Rectal smooth muscle tissue (tissue), 1 donor: ENCODE measurements around the gene FANCM.
A peak's percentile ranks its signal among the peaks of the same experiment; 100 is the strongest.
"Not testable (repeated sequence)": the region's sequence is repeated elsewhere in the genome, so short reads cannot be mapped to it uniquely, and the experiment has no call there.

Source experiments
- H3K27ac ChIP-seq: one replicate; pipeline ENCODE4 v1.7.0; 2013; ENCODE audit warnings: low read depth, low read length, inconsistent platforms
- H3K27me3 ChIP-seq: one replicate; pipeline ENCODE4 v1.7.0; 2013; ENCODE audit warnings: low read length; ENCODE audit not compliant: control insufficient read depth, insufficient read depth
- H3K36me3 ChIP-seq: one replicate; pipeline ENCODE4 v1.7.0; 2013; ENCODE audit warnings: low read length; ENCODE audit not compliant: control insufficient read depth, insufficient read depth
- H3K4me1 ChIP-seq: one replicate; pipeline ENCODE4 v1.7.0; 2013; ENCODE audit warnings: low read length; ENCODE audit not compliant: control insufficient read depth, insufficient read depth
- H3K4me3 ChIP-seq: one replicate; pipeline ENCODE4 v1.7.0; 2013; ENCODE audit warnings: low read length
- H3K9ac ChIP-seq: one replicate; pipeline ENCODE4 v1.7.0; 2013; ENCODE audit warnings: low read length

FANCM gene

DNA sequence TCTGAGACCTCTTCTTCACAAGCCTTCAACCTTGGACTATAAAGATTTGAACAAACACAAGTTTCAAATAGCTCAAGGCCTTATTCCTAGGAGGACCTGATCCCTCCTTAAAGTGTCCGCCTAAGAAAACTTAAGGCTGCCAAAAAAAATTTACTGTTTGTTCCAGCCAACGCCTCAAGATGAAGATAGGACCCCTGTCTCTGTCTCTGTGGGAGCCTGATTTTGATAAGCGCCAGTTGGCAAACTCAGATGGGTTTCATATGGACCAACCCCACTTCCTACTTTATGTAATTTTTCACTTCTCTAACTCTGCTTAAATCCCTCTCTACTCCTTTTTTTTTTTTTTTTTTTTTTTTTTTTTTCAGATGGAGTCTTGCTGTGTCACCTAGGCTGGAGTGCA, 12.5 kb upstream of the FANCM start:
- Histone ChIP-seq H3K27me3 (no peaks in the 10 kb centered on the region), H3K27ac (no peak overlapping the region), H3K4me3 (no peak overlapping the region), H3K9ac (no peak overlapping the region), H3K4me1 (no peaks in the 10 kb centered on the region), H3K36me3 (peaks cover 10% of the 10 kb centered on the region)

DNA sequence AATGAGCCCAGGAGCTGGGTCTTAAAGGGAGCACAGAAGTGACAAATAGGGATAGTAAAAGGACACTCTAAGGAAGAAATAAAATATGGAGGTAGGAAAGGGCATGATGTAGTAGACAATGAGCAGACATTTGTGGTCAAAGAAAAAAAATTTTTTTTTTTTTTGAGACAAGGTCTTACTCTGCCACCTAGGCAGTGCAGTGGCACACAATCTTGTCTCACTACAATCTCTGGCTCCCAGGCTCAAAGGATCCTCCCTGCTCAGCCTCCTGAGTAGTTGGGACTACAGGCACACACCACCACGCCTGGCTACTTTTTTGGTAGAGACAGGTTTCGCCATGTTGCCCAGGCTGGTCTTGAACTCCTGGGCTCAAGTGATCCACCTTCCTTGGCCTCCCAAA, 10.0 kb upstream of the FANCM start:
- H3K27ac ChIP-seq, result no peak overlapping the region
- H3K36me3 ChIP-seq, result peaks cover 2% of the 10 kb centered on the region
- H3K4me1 ChIP-seq, result peaks cover under 1% of the 10 kb centered on the region
- H3K4me3 ChIP-seq, result no peak overlapping the region
- H3K27me3 ChIP-seq, result no peaks in the 10 kb centered on the region
- H3K9ac ChIP-seq, result no peak overlapping the region

DNA sequence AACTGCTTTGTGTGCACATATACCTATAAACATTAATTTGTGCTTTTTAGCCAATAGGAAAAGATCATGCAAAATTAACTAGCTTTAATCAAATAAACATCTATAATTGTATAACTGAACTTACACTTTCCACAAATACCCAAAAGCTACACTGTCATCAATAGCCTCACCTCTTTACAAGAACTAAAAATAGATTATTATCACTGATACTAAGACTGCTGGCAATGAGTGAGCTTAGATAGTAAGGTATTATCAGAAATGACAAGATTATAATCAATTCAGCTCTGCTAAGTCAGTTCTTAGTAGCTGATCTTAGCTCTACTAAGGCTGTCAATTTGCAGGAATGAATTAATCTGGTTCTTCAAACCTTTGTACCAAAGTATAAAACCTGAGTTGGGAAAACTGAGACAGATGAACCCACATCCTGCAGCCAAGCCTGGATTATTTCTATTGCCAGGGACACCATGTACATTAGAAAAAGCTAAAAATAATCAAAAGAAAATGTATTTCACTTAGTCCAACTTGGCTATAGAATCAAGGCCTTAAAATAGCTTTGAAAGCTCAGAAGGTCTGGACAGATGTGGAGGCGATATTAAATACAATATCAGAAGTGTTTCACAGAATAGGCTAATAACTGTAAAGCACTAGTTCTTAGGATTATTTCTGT, 6.6 kb upstream of the FANCM start:
- H3K4me3 ChIP-seq, result no peak overlapping the region
- H3K27me3 ChIP-seq, result no peaks in the 10 kb centered on the region
- H3K4me1 ChIP-seq, result peaks cover 5% of the 10 kb centered on the region
- H3K27ac ChIP-seq, result no peak overlapping the region
- H3K9ac ChIP-seq, result no peak overlapping the region
- H3K36me3 ChIP-seq, result peaks cover 2% of the 10 kb centered on the region

DNA sequence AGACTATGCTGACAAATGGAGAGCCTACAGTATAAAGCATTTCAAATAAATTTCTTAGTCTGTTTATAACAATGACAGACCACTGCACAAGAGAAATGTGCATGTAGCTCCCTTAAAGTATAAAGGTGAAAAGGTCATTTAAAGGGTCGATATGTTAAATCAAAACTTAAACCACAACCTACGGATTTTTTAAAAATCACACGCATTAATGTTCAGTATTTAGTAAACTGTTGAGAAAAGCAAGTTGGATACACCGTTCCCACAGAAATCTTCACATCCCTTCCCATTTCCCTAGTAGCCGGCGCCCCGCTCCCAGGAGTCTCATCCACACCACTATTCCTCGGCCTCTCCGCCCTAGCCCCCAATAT, 2.1 kb upstream of the FANCM start:
- H3K4me1 ChIP-seq, result peaks cover 15% of the 10 kb centered on the region

DNA sequence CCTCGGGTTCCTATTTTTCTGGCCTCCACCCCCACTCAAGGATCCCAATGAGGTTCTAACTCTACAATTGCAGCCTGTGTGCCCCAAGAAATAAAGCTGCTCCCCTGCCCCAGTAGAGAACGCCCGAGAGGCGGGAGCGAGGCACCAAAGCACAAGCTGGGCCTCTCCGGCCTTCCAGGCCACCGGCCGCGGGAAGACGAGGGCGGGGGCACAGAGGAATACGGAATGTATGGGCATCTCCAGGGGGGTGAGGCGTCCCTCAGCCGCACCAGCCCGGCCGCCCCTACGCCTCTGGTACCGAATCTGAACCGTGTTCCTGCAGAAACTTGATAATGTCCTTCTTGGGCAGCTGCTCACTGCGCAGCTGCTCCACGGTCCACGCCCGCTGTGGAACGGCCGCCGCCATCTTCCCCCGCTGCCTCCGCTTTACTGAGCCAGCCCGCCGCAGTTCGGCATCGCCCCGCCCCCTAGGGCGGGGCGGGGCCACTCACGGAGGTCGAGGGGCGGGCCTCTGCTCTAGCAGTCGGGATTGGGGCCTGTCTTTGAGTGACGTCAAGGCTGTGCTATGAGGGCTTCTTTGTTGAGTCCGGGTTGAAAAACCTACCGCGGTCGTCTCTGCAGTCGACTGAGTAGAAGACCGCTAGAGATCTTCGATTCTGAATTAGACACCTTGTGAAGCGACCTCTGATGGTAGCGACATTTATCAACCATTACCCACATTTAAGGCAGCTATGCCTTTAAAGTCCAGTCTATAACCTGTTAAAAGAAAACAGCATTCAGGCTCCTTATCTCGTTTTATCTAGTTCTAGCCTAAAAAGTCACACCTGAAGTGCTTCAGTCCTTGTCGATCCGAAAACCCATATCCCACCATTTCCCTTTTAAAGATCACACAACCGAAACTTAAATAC, 1.4 kb upstream of the FANCM start, which contains the start of gene FKBP3:
TSS of gene FKBP3 (minus strand) at position 431 of the 908 bp plus-strand sequence. CDS start at position 406, 25 bp downstream.
- Histone ChIP-seq H3K27ac (peak within 1 kb of the TSS; percentile 88), H3K4me3 (peak within 1 kb of the TSS; percentile 98), H3K27me3 (no peaks in the 10 kb centered on the region), H3K9ac (peak within 1 kb of the TSS; percentile 97), H3K36me3 (no peaks in the 10 kb centered on the region), H3K4me1 (peaks cover 15% of the 10 kb centered on the region)

More for the DNA sequence above, 2.1 kb upstream of the FANCM start:
- peak overlapping the region; percentile 98 for H3K4me3 ChIP-seq
- no peaks in the 10 kb centered on the region for H3K36me3 ChIP-seq
- no peaks in the 10 kb centered on the region for H3K27me3 ChIP-seq
- peak overlapping the region; percentile 97 for H3K9ac ChIP-seq
- H3K27ac ChIP-seq, result peak overlapping the region; percentile 88

DNA sequence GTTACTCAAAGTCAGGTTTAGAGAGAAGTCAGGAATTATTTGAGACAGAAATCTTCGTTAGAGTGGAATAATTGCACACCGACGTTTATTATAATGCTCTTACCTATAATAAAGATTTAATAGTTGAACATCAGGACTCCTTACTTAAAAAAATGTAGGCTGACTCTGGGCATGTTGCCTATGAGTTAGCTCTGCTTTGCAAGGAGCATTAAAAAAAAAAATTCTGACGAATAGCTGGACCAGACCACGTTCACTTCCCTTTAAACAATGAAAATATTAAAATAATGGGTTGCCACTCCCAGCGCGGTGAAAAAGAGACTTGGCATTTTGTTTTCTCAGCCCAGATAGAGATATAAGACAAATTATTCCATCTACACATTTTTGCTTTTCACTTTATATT, 574 bp upstream of the FANCM start:
- H3K9ac ChIP-seq, result peak overlapping the region; percentile 49

DNA sequence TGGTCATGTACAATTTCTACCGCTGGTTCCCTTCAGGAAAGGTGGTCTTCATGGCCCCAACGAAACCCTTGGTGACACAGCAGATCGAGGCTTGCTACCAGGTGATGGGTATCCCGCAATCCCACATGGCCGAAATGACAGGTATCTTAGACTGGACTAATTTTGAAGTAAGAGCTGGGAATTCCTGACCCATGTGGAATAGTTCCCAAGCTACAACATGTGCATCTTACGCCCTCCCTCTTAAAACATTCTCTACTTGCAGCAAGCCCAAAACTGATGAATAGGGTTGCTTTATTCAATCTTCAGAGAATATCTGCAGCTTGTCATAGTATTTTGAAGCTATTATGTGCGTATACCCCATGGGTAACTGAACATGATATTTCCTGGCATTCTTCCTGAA, 669 bp downstream of the FANCM start:
- peaks cover 13% of the 10 kb centered on the region for H3K4me1 ChIP-seq
- H3K27me3 ChIP-seq, result no peaks in the 10 kb centered on the region
- no peak overlapping the region for H3K27ac ChIP-seq
- no peaks in the 10 kb centered on the region for H3K36me3 ChIP-seq
- peak overlapping the region; percentile 89 for H3K4me3 ChIP-seq
- peak overlapping the region; percentile 42 for H3K9ac ChIP-seq

More for the DNA sequence above, 574 bp upstream of the FANCM start:
- H3K36me3 ChIP-seq, result no peaks in the 10 kb centered on the region
- no peaks in the 10 kb centered on the region for H3K27me3 ChIP-seq
- H3K4me1 ChIP-seq, result peaks cover 15% of the 10 kb centered on the region
- peak overlapping the region; percentile 87 for H3K27ac ChIP-seq
- peak overlapping the region; percentile 89 for H3K4me3 ChIP-seq

DNA sequence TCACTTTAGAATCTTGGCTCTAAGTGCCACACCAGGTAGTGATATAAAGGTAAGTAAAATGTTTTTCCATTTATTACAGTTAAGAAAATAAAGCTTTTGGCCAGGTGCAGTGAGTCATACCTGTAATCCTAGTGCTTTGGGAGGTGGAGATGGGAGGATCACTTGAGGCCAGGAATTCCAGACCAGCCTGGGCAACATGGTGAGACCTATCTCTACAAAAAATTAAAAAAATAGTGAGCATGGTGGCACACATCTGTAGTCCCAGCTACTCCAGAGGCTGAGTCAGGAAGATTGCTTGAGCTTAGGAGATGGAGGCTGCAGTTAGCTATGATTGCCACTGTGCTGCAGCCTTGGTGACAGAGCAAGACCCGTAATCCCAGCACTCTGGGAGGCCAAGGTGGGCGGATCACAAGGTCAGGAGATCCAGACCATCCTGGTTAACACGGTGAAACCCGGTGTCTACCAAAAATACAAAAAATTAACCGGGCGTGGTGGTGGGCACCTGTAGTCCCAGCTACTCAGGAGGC, 5.0 kb downstream of the FANCM start:
- H3K4me1 ChIP-seq, result peaks cover 8% of the 10 kb centered on the region
- H3K9ac ChIP-seq, result no peak overlapping the region
- H3K4me3 ChIP-seq, result no peak overlapping the region
- no peaks in the 10 kb centered on the region for H3K27me3 ChIP-seq
- H3K36me3 ChIP-seq, result no peaks in the 10 kb centered on the region
- no peak overlapping the region for H3K27ac ChIP-seq

DNA sequence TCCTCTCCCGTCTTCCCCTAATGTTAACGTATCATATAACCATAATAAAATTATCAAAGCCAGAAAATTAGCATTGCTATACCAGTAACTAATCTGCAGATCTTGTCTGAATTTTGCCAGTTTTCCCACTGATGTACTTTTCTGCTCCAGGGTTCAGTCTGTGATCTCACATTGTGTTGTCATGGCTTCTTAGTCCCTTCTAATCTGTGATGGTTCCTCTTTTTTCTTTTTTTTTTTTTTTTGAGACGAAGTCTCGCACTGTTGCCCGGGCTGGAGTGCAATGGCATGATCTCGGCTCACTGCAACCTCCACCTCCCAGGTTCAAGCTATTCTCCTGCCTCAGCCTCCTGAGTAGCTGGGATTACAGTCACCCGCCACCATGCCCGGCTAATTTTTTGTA, 6.4 kb downstream of the FANCM start:
- H3K4me3 ChIP-seq, H3K9ac ChIP-seq, H3K4me1 ChIP-seq, H3K36me3 ChIP-seq, H3K27me3 ChIP-seq, H3K27ac ChIP-seq: not testable (repeated sequence)

DNA sequence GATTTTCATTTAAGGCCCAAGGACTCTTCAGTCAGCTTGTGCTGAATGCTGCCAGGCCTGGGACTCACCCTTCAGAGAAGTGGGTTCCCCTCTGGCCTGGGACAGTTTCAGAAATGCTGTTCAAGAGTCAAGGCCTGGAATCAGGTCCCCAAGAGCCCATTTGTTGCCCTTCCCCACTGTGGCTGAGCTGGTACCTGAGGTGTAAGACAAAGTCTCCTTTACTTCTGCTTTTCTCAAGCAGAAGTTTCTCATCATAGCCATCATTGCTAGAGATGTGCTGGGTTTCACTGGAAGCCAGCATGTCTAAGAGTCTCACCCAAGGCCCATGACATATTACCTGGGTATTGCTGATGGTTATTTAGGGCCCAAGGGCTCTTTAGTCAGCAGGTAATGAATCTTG, 8.9 kb downstream of the FANCM start:
- H3K27ac ChIP-seq, result no peak overlapping the region
- no peaks in the 10 kb centered on the region for H3K4me1 ChIP-seq
- no peaks in the 10 kb centered on the region for H3K27me3 ChIP-seq
- H3K4me3 ChIP-seq, result no peak overlapping the region
- no peaks in the 10 kb centered on the region for H3K36me3 ChIP-seq
- no peak overlapping the region for H3K9ac ChIP-seq

DNA sequence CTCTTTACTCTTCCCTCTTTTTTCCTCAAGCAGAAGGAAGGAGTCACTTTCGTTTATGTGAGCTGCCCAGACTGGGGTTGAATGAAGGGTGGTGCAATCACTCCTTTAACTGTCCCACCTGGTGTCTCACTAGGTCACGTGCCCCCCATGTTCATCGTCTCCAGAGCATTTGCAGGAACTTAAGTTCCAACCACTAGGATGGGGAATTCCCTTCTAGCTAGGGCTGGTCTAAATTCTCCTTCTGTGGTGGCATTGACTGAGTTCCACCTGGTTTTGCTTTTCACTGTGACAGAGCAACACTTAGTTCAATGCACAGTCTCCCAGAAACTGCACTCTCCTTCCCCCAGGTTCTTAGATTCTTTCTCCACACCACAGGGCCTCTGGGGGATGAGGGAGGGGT, 9.5 kb downstream of the FANCM start:
- H3K4me3 ChIP-seq, result no peak overlapping the region
- no peaks in the 10 kb centered on the region for H3K4me1 ChIP-seq
- H3K9ac ChIP-seq, result no peak overlapping the region
- H3K27me3 ChIP-seq, result no peaks in the 10 kb centered on the region
- no peaks in the 10 kb centered on the region for H3K36me3 ChIP-seq
- H3K27ac ChIP-seq, result no peak overlapping the region

DNA sequence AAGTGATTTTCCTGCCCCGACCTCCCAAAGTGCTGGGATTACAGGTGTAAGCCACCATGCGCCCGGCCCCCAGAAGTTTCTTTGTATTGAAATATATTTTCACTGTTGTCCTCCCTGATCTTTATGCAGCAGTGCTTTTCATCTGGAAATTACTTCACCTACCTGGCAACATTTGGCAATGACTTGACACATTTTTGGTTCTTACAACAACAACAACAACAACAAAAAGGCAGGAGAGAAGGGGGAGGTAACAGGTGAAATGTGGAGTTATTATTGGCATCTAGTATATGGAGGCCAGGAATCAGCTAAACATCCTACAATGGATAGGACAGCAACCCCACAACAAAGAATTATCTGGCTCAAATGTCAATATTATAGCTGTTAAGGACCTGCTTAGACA, 13.9 kb downstream of the FANCM start:
- no peak overlapping the region for H3K27ac ChIP-seq
- no peaks in the 10 kb centered on the region for H3K4me1 ChIP-seq
- no peak overlapping the region for H3K9ac ChIP-seq
- H3K36me3 ChIP-seq, result no peaks in the 10 kb centered on the region
- H3K27me3 ChIP-seq, result no peaks in the 10 kb centered on the region
- H3K4me3 ChIP-seq, result no peak overlapping the region
